Measurements from ENCODE around the gene SETD1A.

Gene SETD1A

DNA sequence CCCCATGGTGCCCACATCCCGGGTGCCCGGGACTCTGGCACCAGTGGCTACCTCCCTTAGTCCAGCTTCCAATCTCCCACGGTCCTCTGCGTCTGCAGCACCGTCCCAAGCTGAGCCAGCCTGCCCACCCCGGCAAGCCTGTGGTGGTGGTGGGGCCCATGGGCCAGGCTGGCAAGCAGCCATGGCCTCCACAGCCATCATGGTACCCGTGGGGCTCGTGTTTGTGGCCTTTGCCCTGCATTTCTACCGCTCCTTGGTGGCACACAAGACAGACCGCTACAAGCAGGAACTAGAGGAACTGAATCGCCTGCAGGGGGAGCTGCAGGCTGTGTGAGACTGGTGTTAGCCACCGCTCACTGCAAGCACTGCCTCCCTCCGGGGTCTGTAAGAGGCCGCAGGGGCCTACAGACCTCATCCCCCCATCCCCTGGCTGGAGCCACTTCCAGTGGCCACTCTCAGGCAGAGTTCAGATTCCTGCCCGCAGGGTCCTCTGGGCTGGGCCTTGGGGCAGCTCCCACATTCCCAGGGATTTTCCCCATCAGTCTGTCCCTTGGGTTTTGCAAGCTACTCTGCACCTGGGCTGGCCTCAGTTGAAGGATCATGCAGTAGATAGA is 3.9 kb upstream of the SETD1A start:
- DNase-seq (ENCODE audit: low read depth in 2 of 2), result peak in 1 of 2 experiments; percentile 50

- DNase-seq (ENCODE audit: low read depth in 2 of 2), result no peak
These were observed 2.6 kb upstream of the SETD1A start for GRCh38 chr16:30954993-30955392.

DNA sequence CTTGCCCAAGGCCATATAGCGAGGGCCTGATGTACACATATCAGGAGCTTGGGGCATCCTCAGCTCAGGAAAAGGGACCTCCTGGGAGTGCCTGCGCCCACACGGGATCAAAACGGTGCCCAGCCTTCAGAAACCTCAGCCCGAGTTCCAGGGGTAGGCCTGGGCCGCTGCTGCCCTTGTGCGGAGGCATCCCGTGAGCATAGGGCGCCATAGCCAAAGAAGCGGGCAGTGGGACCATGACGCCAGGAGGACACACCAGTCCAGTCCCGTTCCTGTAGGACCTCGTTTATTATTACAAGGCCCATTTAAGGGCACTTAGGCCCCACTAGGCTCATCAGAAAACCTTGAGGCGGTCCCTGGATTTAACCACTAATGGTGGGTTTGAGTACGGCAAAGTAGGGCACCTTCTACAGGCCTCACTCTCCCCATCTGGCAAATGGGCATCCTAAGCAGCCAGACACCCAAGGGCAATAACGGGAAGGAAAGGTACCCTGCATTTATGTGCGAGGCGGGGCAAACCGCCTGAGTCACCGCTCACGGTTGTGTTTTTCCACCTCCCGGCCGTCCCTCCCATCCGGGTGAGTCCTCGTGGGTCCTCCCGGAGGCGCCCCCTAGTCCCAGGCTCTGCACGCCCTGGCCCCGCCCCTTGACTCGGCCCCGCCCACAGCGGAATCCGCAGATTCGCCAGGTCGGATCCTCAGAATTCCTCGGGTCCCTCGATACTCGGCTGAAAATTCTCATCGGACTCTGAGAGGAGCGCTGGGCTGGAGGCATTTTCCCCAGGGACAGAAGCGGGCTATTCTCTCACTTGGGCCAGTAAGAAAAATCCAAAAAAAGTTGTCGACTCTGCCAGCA is 726 bp upstream of the SETD1A start:
- DNase-seq (ENCODE audit: low read depth in 2 of 2), result peak; percentile 84 to 93

DNA sequence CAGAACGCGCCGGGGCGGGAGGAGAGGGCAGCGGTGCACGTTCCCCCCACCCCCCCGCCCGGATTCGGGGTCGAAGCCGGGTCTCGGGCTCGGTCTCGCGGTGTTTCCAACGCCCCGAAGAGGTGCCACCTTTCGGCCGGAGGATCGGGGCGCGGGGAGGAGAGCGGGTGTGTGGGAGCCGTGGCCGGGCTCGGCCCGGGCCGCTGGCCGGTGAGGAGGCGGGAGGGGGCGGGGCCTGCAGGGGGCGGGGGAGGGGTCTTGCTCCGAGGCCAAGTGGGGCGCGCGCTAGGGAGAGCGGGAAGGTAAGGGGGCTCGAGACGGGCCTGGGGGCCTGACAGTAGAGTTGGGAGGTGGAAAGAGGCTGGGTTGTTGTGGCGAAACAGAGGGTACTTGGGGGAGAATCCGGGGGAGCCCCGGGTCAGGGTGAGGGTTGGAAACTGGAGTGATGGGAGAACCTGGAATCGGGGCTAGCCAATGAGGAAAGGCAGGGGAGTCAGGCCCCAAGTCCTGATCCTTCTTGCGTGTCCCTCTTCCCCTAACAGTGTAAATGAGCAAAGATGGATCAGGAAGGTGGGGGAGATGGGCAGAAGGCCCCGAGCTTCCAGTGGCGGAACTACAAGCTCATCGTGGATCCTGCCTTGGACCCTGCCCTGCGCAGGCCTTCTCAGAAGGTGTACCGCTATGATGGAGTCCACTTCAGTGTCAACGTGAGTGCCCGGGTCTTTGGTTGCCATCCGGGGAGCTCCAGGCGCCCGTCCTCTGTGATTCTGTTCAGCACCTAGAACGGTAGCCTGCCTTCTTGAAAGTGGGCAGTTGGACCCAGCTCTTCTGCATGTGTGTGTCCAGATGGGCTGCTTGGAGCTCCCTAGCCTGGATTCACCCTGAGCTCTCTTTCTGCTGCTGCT is 873 bp downstream of the SETD1A start:
- DNase-seq (ENCODE audit: low read depth in 2 of 2), result no peak

GRCh38 chr16:30961384-30961783 is 3.8 kb downstream of the SETD1A start:
- DNase-seq (ENCODE audit: low read depth in 2 of 2), result no peak

- no peak for DNase-seq (ENCODE audit: low read depth in 2 of 2)
These were observed 6.5 kb downstream of the SETD1A start for GRCh38 chr16:30963925-30964511.

GRCh38 chr16:30964574-30965226 is 7.1 kb downstream of the SETD1A start:
- no peak for DNase-seq (ENCODE audit: low read depth in 2 of 2)

GRCh38 chr16:30965436-30965835 is 7.9 kb downstream of the SETD1A start:
- DNase-seq (ENCODE audit: low read depth in 2 of 2), result no peak

GRCh38 chr16:30966033-30966619 is 8.6 kb downstream of the SETD1A start:
- DNase-seq (ENCODE audit: low read depth in 2 of 2), result no peak

- DNase-seq (ENCODE audit: low read depth in 2 of 2), result no peak
These were observed 10.2 kb downstream of the SETD1A start for GRCh38 chr16:30967795-30968194.

- DNase-seq (ENCODE audit: low read depth in 2 of 2), result no peak
These were observed 11.8 kb downstream of the SETD1A start for GRCh38 chr16:30969246-30969842.

GRCh38 chr16:30971298-30971697 is 13.7 kb downstream of the SETD1A start:
- DNase-seq (ENCODE audit: low read depth in 2 of 2), result no peak

DNA sequence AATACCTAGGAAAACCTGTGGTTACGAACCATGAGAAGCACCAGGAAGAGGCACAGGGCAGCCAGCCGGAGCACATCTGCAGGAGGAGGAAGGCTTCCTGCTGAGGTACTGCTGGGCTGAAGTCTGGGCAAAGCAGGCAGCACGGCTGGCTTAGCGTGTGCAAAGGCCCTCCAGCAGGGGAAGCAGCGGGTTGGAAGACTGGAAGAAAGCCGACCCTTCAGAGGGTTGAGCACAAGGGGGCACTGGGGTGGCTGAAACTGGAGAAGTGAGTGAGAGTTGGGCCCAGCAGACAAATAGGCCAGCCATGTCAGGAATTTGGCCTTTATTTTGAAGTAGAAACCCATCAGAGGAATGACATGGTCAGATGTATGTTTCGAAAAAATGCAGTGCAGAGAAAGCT is 15.3 kb downstream of the SETD1A start:
- DNase-seq (ENCODE audit: low read depth in 2 of 2), result no peak

GRCh38 chr16:30974348-30974747 is 16.8 kb downstream of the SETD1A start:
- no peak for DNase-seq (ENCODE audit: low read depth in 2 of 2)

- no peak for DNase-seq (ENCODE audit: low read depth in 2 of 2)
These were observed 18.9 kb downstream of the SETD1A start for GRCh38 chr16:30976486-30976885.

GRCh38 chr16:30977502-30977901 is 19.9 kb downstream of the SETD1A start:
- no peak for DNase-seq (ENCODE audit: low read depth in 2 of 2)

DNA sequence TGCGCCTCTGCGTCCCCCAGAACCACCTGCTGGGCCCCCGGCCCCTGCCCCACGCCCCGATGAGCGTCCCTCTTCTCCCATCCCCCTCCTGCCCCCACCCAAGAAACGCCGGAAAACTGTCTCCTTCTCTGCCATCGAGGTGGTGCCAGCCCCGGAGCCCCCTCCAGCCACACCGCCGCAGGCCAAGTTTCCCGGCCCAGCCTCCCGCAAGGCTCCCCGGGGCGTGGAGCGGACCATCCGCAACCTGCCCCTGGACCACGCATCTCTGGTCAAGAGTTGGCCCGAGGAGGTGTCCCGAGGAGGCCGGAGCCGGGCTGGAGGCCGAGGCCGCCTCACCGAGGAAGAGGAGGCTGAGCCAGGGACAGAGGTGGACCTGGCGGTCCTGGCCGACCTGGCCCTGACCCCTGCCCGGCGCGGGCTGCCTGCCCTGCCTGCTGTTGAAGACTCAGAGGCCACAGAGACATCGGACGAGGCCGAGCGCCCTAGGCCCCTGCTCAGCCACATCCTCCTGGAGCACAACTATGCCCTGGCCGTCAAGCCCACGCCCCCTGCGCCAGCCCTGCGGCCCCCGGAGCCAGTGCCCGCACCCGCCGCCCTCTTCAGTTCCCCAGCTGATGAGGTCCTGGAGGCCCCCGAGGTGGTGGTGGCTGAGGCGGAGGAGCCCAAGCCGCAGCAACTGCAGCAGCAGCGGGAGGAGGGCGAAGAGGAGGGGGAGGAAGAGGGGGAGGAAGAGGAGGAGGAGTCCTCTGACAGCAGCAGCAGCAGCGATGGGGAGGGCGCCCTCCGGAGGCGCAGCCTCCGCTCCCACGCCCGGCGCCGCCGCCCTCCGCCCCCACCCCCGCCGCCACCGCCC is 21.8 kb downstream of the SETD1A start:
- no peak for DNase-seq (ENCODE audit: low read depth in 2 of 2)

DNA sequence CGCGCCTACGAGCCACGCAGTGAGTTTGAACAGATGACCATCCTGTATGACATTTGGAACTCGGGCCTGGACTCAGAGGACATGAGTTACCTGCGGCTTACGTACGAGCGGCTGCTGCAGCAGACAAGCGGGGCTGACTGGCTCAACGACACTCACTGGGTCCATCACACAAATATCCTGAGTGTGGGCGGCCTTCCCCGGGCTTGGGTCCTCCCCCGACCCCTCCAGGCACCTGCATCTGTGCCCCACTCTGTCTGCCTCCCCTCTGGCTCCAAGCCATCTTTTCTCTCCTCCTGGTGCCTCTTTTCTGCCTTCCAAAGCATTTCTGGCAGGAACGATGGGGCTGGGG is 22.4 kb downstream of the SETD1A start:
- no peak for DNase-seq (ENCODE audit: low read depth in 2 of 2)

DNA sequence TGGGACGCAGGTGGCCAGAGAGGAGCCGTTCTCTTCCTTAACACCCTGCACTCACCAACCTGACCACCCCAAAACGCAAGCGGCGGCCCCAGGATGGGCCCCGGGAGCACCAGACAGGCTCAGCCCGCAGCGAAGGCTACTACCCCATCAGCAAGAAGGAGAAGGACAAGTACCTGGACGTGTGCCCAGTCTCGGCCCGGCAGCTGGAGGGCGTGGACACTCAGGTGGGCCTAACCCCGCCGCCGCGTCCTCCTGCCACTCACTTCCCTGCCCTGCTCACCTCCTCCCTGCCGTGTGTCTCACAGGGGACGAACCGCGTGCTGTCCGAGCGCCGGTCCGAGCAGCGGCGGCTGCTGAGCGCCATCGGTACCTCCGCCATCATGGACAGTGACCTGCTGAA is 22.9 kb downstream of the SETD1A start:
- DNase-seq (ENCODE audit: low read depth in 2 of 2), result no peak

DNA sequence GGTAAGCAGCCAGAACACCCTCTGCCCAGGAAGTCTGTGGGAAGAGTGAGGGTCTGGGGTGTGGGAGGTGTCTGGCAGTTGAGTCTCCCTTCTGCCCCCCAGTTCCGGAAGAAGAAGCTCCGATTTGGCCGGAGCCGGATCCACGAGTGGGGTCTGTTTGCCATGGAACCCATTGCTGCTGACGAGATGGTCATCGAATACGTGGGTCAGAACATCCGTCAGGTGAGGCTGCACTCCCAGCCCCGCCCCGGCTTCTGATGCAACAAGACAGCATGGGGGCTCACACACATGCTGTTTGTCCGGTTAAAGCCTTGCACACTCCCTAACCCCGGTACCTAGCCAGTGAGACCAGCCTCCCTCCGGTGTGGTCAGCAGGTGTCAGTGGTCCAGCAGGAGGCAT is 23.4 kb downstream of the SETD1A start:
- DNase-seq (ENCODE audit: low read depth in 2 of 2), result no peak
